CD4-positive, alpha-beta T cell treated with Interleukin-15 for 1 hour (primary cell): ENCODE results near the gene NUDT17.

ENCODE experiments used
- DNase-seq: peaks from one replicate; pipeline ENCODE4 v3.0.0-alpha.2; 2020

Gene NUDT17

GRCh38 chr1:145849356-145850160 is 4.1 kb downstream of the NUDT17 start:
- no peak for DNase-seq

GRCh38 chr1:145855426-145855948 is 10.1 kb downstream of the NUDT17 start:
- DNase-seq = no peak

- no peak for DNase-seq
These were observed 11.7 kb downstream of the NUDT17 start for GRCh38 chr1:145857170-145857569.

GRCh38 chr1:145858238-145858900 is 12.9 kb downstream of the NUDT17 start:
- DNase-seq = peak; percentile 65

GRCh38 chr1:145858901-145859490 is 13.6 kb downstream of the NUDT17 start, which contains the start of gene PIAS3:
PIAS3 (minus strand) TSS chr1:145859081; CDS start chr1:145858990, 91 bp downstream.
- DNase-seq = peak; percentile 86

GRCh38 chr1:145859491-145860023 is 14.1 kb downstream of the NUDT17 start:
- DNase-seq = peak; percentile 75

GRCh38 chr1:145863282-145864018 is 18.0 kb downstream of the NUDT17 start:
- DNase-seq = no peak

GRCh38 chr1:145868232-145868631 is 22.8 kb downstream of the NUDT17 start:
- no peak for DNase-seq

- no peak for DNase-seq
These were observed 26.8 kb downstream of the NUDT17 start for GRCh38 chr1:145871994-145872924.

GRCh38 chr1:145874646-145875045 is 29.2 kb downstream of the NUDT17 start:
- no peak for DNase-seq

GRCh38 chr1:145877923-145878486 is 32.6 kb downstream of the NUDT17 start:
- no peak for DNase-seq

- DNase-seq = no peak
These were observed 33.3 kb downstream of the NUDT17 start for GRCh38 chr1:145878724-145879123.

- no peak for DNase-seq
These were observed 34.3 kb downstream of the NUDT17 start for GRCh38 chr1:145879775-145880174.

GRCh38 chr1:145884675-145885074 is 39.2 kb downstream of the NUDT17 start:
- no peak for DNase-seq

- peak; percentile 87 for DNase-seq
These were observed 40.4 kb downstream of the NUDT17 start, which contains the start of gene ANKRD35 for GRCh38 chr1:145885738-145886287. ANKRD35 (minus strand) TSS chr1:145885866; CDS start chr1:145885758, 108 bp downstream.

- no peak for DNase-seq
These were observed 41.0 kb downstream of the NUDT17 start for GRCh38 chr1:145886390-145886789.

- no peak for DNase-seq
These were observed 41.4 kb downstream of the NUDT17 start for GRCh38 chr1:145886816-145887215.

- DNase-seq = no peak
These were observed 42.2 kb downstream of the NUDT17 start for GRCh38 chr1:145887631-145888030.

GRCh38 chr1:145889722-145890121 is 44.3 kb downstream of the NUDT17 start:
- DNase-seq = no peak

GRCh38 chr1:145891143-145891542 is 45.7 kb downstream of the NUDT17 start:
- no peak for DNase-seq
